HL-60 (cell line): Measurements from ENCODE around the gene PC.

Experiments used
- DNase-seq, 2 experiments: peaks; one replicate each; pipeline ENCODE4 v3.0.0-alpha.2; 2010 to 2020; ENCODE audit warnings: low read depth in 1 of 2, low spot score in 1 of 2
- H3K27ac ChIP-seq: fragments of 250-450 bp; sonication (Bioruptor Pico); replicated peaks from 2 replicates; pipeline ENCODE4 v1.5.1; 2020; ENCODE audit warnings: mild to moderate bottlenecking, moderate library complexity
- H3K27me3 ChIP-seq: fragments of 250-450 bp; sonication (Bioruptor Pico); 2 replicates; pipeline ENCODE4 v1.5.1; 2021; ENCODE audit warnings: mild to moderate bottlenecking, moderate library complexity; ENCODE audit not compliant: insufficient read depth, poor library complexity, severe bottlenecking
- H3K4me3 ChIP-seq: replicated peaks from 2 replicates; pipeline ENCODE4 v1.5.1; 2011; ENCODE audit warnings: mild to moderate bottlenecking, control low read depth, low read length; ENCODE audit not compliant: insufficient read depth
- GABPA ChIP-seq: IDR thresholded peaks from 2 replicates; pipeline ENCODE4 v1.6.1; 2012; ENCODE audit warnings: low read depth
- POLR2AphosphoS5 ChIP-seq: IDR thresholded peaks from 2 replicates; pipeline ENCODE4 v1.6.1; 2012; ENCODE audit warnings: low read depth
- REST ChIP-seq: IDR thresholded peaks from 2 replicates; pipeline ENCODE4 v1.6.1; 2012; ENCODE audit warnings: low read depth; ENCODE audit not compliant: insufficient replicate concordance
- SPI1 ChIP-seq: IDR thresholded peaks from 2 replicates; pipeline ENCODE4 v1.6.1; 2012; ENCODE audit warnings: low read depth, mild to moderate bottlenecking, borderline replicate concordance
- TF ChIP-seq, protein P1 (sequence below): IDR thresholded peaks from one replicate; pipeline ENCODE4 v1.5.1; 2011; ENCODE audit warnings: low read length, control low read depth, inconsistent platforms; ENCODE audit not compliant: insufficient read depth

PC gene

GRCh38 chr11:66978717-66979116, 20.5 kb upstream of the PC start:
- no peak for TF ChIP-seq GABPA
- TF ChIP-seq POLR2AphosphoS5: no peak
- no peak for TF ChIP-seq REST
- TF ChIP-seq, protein P1, sequence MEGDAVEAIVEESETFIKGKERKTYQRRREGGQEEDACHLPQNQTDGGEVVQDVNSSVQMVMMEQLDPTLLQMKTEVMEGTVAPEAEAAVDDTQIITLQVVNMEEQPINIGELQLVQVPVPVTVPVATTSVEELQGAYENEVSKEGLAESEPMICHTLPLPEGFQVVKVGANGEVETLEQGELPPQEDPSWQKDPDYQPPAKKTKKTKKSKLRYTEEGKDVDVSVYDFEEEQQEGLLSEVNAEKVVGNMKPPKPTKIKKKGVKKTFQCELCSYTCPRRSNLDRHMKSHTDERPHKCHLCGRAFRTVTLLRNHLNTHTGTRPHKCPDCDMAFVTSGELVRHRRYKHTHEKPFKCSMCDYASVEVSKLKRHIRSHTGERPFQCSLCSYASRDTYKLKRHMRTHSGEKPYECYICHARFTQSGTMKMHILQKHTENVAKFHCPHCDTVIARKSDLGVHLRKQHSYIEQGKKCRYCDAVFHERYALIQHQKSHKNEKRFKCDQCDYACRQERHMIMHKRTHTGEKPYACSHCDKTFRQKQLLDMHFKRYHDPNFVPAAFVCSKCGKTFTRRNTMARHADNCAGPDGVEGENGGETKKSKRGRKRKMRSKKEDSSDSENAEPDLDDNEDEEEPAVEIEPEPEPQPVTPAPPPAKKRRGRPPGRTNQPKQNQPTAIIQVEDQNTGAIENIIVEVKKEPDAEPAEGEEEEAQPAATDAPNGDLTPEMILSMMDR: no peak
- TF ChIP-seq SPI1: no peak
- Histone ChIP-seq H3K27me3 (no peaks in the 10 kb centered on the region), H3K27ac (no peak overlapping the region), H3K4me3 (no peak overlapping the region)
- no peak for DNase-seq

GRCh38 chr11:66978229-66978628, 20.0 kb upstream of the PC start:
- H3K4me3 ChIP-seq: no peak overlapping the region
- H3K27ac ChIP-seq: no peak overlapping the region
- no peak for TF ChIP-seq POLR2AphosphoS5
- TF ChIP-seq, protein P1: no peak
- TF ChIP-seq SPI1: no peak
- TF ChIP-seq GABPA: no peak
- TF ChIP-seq REST: no peak
- no peak for DNase-seq
- no peaks in the 10 kb centered on the region for H3K27me3 ChIP-seq

DNA sequence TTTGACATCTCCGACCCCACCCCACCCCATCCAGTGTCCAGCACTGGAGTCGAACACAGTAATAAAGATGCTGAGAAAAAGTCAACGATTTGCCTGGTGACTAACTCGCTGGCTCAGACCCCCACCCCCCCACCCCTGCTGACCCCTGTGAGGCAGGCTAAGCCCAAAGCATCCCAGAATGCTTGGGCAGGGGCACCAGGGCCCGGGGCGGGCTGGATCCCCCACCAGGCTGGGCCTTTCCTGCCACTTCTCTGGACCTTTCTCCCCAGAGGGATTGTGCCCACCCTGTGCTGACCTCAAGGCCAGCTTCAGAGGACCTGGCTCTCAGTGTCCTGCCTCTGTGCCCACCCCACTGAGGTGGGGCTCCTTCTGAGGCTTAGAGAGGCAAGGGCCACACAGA, 18.7 kb upstream of the PC start:
- TF ChIP-seq SPI1 (no peak), GABPA (no peak), REST (no peak), POLR2AphosphoS5 (no peak)
- TF ChIP-seq, protein P1: no peak
- H3K4me3 ChIP-seq: no peak overlapping the region
- no peaks in the 10 kb centered on the region for H3K27me3 ChIP-seq
- no peak overlapping the region for H3K27ac ChIP-seq
- no peak for DNase-seq
